ENCODE data around the gene TFB2M.

TFB2M gene

GRCh38 chr1:246579818-246580217 is 13.8 kb upstream of the TFB2M start:
- DNase-seq (ENCODE audit: extremely low spot score): peak; percentile 37
- no peak for TF ChIP-seq CTCF (IDR thresholded peaks at IDR 0.05; ENCODE audit: control extremely low read depth, extremely low read depth, low read depth, missing control alignments)
- CTCF ChIA-PET: interaction anchor here (1.0 to 2.3 kb wide), 4 partner anchors 11 to 810 kb away, joined by 3 to 12 read pairs (median 6); no protein-coding TSS in a partner anchor
- POLR2A ChIA-PET: interaction anchor here (1.2 to 1.7 kb wide), 2 partner anchors 12 to 13 kb away, joined by 4 to 11 read pairs; partner anchors contain the start of genes CNST and TFB2M

GRCh38 chr1:246577720-246578106 is 11.7 kb upstream of the TFB2M start:
- no peak for TF ChIP-seq CTCF (IDR thresholded peaks at IDR 0.05; ENCODE audit: control extremely low read depth, extremely low read depth, low read depth, missing control alignments)
- ChIA-PET CTCF (interaction anchor here (2.3 kb wide), 1 partner anchor 18 kb away, joined by 12 read pairs; no protein-coding TSS in a partner anchor), POLR2A (interaction anchor here (0.7 kb wide), 1 partner anchor 1632 kb away, joined by 3 read pairs; no protein-coding TSS in a partner anchor)
- no peak for DNase-seq (ENCODE audit: extremely low spot score)

GRCh38 chr1:246577082-246577719 is 11.1 kb upstream of the TFB2M start:
- DNase-seq (ENCODE audit: extremely low spot score): no peak
- ChIA-PET POLR2A (no interaction called here), CTCF (interaction anchor here (2.0 kb wide), 1 partner anchor 15 kb away, joined by 7 read pairs; no protein-coding TSS in a partner anchor)
- no peak for TF ChIP-seq CTCF (IDR thresholded peaks at IDR 0.05; ENCODE audit: control extremely low read depth, extremely low read depth, low read depth, missing control alignments)

GRCh38 chr1:246576709-246577032 is 10.6 kb upstream of the TFB2M start:
- ChIA-PET POLR2A (no interaction called here), CTCF (interaction anchor here (2.0 kb wide), 1 partner anchor 15 kb away, joined by 7 read pairs; no protein-coding TSS in a partner anchor)
- no peak for DNase-seq (ENCODE audit: extremely low spot score)
- no peak for TF ChIP-seq CTCF (IDR thresholded peaks at IDR 0.05; ENCODE audit: control extremely low read depth, extremely low read depth, low read depth, missing control alignments)

GRCh38 chr1:246573491-246573890 is 7.4 kb upstream of the TFB2M start:
- TF ChIP-seq CTCF (IDR thresholded peaks at IDR 0.05; ENCODE audit: control extremely low read depth, extremely low read depth, low read depth, missing control alignments): no peak
- DNase-seq (ENCODE audit: extremely low spot score): no peak
- ChIA-PET CTCF (no interaction called here), POLR2A (interaction anchor here (1.1 kb wide), 2 partner anchors 18 to 57 kb away, joined by 3 to 4 read pairs; no protein-coding TSS in a partner anchor)

GRCh38 chr1:246572785-246573184 is 6.7 kb upstream of the TFB2M start:
- DNase-seq (ENCODE audit: extremely low spot score): no peak
- no peak for TF ChIP-seq CTCF (IDR thresholded peaks at IDR 0.05; ENCODE audit: control extremely low read depth, extremely low read depth, low read depth, missing control alignments)
- ChIA-PET POLR2A (interaction anchor here (1.1 kb wide), 2 partner anchors 18 to 57 kb away, joined by 3 to 4 read pairs; no protein-coding TSS in a partner anchor), CTCF (no interaction called here)

Measured in GM10248 (cell line).